KG1 (cell line): ENCODE results near the gene TTC39C.
"Not testable (repeated sequence)": the region's sequence is repeated elsewhere in the genome, so short reads cannot be mapped to it uniquely, and the experiment has no call there.

ENCODE experiments used
- DNase-seq: peaks from one replicate; lab custom pipeline; 2025; lab: John Stamatoyannopoulos, UW

Gene TTC39C

DNA sequence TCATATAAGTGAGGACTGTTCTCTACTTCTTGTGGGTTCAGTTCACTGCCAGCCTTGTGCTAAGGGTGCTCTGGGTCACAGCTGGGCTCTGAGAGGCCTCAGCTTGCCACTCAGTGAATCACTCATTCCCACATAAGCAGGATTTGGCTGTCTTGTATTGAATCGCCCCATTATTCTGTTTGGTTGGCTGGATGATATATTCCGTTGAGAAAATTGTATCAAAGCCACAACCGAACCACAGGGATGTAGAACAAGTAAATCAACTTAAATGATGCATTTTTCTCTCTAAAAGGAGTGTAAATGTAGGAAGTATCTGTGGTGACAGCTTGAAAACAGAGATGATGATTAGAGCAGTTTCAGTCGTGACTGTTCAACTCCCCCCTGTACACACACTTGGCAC is 39.6 kb downstream of the TTC39C start:
- no peak for DNase-seq

DNA sequence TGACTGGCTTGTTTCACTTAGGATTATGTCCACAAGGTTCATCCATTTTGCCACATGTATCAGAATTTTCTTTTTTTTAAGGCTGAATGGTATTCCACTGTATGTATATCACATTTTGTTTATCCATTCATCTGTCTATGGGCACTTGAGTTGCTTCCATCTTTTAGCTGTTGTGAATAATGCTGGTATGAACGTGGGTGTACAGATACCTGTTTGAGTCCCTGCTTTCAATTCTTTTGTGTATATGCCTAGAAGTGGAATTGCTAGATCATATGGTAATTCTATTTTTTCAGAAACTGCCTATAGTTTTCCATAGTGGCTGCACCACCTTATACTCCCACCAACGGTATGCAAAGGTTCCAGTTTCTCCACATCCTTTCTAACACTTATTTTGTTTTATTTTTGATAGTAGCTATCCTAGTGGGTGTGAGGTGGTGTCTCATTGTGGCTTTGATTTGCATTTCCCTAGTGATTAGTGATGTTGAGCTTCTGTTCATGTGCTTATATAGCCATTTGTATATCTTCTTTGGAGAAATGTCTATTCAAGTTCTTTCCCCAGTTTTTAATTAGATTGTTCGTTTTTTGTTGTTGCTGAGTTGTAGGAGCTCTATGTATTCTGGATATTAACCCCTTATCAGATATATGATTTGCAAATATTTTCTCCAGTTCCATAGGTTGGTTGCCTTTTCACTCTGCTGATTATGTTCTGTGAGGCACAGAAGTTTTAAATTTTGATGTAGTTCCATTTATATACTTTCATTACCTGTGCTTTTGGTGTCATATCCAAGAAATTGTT is 40.7 kb downstream of the TTC39C start:
- no peak for DNase-seq

DNA sequence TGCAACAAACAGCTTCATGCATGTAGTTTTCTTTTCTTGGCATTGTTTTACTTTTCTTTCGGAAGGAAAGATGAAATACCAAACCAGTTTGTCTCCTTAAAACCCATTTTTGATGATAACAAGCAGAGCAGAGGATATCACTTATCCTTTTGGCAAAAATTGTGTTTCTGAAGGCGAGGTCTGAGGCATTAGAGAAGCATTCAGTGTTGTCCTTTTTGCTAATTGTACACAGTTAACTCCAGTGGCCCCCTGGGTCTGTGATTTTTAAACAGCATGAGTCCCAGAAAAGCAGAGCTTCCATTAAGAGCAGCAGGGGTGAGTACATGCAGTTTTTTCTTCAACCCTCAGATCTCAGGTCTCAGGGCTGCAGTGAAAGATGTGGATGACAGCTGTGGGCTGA is 41.3 kb downstream of the TTC39C start:
- no peak for DNase-seq

DNA sequence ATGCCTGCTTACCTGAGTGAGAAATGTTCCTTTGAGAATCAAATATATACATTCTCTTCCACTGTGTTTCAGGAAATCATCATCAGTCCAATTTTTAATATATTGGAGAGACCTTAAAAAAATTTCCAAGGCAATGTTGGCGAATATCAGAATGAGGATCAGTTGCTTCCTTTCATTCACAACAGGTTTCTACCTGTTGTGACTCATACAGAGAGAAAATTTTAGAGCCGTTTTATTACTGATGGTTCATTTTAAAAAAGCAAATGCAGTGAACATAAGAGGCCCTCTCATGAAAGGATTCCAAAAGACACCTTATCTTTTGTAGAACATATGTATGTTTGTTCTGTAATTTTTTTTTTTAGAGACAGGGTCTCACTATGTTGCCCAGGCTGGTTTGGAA is 42.0 kb downstream of the TTC39C start:
- DNase-seq, result no peak

DNA sequence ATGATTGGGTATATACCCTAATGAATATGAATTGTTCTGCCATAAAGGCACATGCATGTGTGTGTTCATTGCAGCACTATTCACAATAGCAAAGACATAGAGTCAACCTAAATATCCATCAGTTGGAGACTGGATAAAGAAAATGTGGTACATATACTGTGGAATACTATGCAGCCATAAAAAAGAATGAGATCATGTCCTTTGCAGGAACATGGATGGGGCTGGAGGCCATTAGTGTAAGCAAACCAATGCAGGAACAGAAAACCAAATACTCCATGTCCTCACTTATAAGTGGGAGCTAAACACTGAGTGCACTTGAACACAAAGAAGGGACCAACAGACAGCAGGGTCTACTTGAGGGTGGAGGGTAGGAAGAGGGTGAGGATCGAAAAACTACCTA is 43.2 kb downstream of the TTC39C start:
- no peak for DNase-seq

DNA sequence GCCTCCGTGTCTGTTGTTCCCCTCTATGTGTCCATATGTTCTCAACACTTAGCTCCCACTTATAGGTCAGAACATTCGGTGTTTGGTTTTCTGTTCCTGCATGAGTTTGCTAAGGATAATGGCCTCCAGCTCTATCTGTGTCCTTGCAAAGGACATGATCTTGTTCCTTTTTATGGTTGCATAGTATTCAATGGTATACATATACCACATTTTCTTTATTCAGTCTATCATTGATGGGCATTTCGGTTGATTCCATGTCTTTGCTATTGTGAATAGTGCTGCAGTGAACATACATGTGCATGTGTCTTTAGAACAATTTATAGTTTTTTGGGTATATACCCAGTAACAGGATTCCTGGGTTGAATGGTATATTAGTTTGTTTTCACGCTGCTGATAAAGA is 44.8 kb downstream of the TTC39C start:
- DNase-seq, result not testable (repeated sequence)

DNA sequence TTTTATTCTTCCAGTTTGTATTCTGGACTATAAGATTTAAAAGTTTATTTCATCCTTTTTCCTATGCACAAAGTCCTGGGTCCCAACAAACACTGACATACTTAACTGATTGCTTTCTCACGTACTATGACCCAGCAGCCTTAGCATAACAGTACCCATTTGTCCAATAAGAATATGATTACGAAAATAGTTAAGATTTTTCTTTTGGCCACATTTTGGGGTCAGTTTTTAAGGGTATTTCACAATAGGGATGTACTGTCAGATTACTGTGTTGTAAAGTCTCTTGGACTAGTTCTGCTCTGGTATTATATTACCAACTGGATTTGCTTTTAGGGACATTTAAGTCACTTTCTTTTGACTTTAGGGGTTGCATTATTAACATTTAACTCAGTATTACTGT is 46.1 kb downstream of the TTC39C start:
- no peak for DNase-seq

DNA sequence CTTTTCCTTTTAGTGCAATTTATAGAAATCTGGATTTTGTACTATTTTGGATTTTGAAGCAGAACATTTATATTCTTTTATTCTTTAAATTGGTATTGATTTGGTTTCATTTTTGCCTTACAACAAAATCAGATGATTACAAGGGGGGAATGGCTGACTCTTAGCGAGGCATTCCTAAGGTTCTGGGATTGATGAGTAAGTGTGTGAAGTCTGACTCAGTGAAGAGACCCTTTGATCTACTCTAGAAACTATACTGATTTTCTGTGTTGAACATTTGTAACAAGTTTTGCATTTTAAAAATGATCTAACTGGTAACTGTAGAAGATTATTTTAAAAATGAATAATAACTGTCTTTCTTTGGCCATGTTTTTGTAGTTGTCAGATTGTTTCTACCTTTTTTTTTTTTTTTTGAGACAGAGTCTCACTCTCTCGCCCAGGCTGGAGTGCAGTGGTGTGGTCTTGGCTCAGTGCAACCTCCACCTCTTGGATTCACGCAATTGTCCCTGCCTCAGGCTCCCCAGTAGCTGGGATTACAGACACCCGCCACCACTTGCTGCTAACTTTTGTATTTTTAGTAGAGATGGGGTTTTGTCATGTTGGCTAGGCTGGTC is 48.7 kb downstream of the TTC39C start:
- DNase-seq, result no peak

DNA sequence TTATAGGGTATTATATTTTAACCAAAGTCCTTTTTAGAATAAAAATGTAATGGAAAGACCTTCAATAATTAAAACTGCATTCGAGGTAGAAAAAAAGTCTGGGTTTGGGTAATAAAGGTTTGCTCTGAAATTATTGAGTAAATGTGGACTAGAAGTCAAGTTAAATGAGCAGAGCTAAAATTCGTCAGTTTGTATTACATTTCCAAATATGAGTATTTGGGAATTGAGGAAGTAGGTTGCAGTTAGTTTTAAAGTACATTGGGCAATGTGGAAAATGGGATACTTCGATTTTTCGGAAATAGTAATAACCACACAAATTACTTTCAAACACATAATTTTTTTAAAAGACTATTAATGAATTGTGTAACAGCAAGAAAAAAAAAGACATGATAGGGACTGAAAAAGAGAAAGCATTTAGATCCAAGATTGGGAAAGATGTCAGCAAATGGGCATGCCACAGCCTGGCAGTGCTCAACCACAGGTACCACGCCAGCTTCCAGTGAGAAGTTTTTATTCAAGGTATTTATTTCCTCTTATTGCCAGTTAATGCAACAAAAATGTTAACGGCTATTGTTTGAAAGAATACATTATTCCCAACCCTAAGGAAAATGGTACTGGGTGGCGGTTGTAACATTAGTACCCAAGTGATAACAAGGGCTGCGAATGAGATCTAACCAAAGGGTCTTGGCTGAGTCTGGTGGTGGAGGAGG is 50.0 kb downstream of the TTC39C start:
- DNase-seq, result no peak

DNA sequence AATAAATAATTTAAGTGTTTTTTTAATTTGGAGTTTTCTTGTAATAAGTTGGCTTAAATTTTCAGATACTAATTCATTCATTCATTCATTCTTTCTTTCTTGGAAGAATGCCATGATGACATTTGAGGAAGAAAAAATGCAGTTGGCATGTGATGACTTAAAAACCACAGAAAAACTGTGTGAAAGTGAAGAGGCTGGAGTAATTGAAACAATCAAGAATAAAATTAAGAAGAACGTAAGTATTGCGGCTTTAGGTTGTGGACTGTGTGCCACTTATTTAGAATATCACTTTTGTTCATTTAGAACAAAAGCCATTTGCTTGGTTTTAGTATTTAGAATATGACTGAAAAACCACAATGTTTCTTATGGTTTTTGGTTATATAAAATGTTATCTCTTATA is 51.4 kb downstream of the TTC39C start:
- DNase-seq, result no peak

DNA sequence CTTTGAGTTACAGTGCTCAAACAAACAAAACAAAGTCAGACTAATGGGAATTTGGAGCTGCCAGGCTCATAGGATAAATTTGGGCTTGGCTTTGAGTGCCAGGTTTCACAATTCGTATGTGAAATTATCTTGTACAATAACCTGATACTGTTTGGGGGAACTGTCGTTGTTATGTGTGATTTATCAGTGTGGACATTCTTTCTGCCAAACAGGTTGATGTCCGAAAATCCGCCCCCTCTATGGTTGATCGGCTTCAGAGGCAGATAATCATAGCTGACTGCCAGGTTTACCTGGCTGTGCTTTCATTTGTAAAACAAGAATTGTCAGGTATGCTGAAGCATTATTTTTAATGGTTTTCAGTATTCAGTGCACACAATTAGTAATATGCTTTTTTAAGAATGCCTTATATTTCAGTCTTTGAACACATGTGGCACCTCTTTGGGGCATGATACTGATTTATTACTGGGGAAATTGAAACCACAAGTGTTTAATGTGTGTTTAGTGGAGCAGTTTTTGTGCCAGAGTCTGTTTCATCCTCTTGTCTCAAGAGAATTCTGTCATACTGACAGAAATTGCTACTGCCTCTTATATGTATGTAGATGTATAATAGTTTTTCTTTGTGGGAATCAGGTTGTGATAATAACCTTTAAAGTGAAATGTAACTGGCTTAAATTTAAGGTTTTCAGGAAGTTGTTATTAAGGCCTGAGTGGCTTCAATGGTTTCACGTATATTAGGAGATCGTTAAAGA is 54.6 kb downstream of the TTC39C start:
- no peak for DNase-seq

DNA sequence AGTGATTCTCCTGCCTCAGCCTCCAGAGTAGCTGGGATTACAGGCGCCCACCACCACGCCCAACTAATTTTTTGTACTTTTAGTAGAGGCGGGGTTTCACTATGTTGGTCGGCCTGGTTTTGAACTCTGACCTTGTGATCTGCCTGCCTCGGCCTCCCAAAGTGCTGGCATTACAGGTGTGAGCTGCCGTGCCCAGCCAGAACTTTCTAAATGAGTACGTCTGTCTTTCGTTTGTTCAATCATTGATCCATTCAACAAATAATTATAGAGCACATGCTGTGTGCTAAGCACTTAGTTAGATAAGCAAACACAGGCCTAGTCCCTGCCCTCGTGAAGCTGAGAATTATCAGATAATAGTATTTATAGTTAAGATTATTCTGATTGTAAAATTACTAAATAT is 56.5 kb downstream of the TTC39C start:
- DNase-seq, result no peak

DNA sequence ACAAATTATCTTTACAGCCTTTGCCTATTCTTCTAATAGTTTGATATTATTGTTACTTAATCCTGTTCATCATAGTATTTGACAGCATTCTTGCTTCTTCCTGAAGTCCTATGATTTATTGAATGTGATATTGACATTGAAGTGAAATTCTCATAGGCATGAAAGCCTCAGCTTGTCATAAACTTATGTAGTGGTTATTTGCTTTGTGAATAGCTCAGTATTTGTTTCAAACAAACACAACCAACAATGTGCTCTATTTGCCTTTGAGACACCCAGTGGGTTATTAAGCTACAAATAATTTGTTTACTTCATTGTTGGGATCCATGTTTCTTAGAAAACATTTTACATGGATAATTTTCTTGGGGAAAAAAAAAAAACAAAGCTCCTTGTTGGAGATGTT is 57.2 kb downstream of the TTC39C start:
- no peak for DNase-seq

DNA sequence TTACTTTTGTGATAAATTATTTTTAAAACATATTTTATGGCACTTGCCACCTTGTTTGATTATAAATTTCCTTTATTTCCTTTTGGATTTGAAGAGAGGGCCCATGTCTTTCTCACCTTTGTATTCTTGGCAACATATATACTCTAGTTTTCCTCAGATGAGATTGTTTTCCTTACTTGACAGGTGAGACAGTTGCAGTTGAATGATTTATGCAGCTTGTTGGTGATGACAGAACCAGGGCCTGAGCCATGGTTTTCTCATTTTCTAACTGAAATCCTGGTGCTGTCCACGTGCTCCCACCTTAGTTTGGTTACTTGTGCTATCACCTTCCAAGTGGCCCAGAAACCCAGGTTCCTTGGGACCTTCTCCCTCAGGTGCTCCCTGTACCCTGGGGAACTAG is 58.2 kb downstream of the TTC39C start:
- DNase-seq, result no peak

DNA sequence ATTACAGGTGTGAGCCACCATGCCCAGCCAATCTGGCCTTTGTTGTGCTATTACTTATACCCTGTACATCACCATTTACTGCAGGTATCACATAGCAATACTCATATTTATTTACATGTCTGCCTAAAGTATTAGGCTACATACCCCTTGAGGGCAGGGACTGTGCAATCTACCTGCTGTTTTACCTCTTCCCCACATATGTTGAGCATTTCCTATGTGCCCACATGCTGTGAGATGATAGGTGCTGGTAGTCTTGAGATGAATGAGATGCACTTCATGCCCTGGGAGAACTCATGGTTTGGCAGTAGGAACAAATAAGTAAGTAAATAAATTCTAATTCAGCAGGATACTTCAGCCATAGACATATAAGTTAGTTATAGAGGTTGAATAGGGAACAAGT is 59.2 kb downstream of the TTC39C start:
- no peak for DNase-seq

DNA sequence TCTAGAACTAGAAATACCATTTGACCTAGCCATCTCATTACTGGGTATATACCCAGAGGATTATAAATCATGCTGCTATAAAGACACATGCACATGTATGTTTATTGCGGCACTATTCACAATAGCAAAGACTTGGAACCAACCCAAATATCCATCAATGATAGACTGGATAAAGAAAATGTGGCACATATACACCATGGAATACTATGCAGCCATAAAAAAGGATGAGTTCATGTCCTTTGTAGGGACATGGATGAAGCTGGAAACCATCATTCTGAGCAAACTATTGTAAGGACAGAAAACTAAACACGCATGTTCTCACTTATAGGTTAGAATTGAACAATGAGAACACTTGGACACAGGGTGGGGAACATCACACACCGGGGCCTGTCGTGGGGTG is 60.2 kb downstream of the TTC39C start:
- not testable (repeated sequence) for DNase-seq

DNA sequence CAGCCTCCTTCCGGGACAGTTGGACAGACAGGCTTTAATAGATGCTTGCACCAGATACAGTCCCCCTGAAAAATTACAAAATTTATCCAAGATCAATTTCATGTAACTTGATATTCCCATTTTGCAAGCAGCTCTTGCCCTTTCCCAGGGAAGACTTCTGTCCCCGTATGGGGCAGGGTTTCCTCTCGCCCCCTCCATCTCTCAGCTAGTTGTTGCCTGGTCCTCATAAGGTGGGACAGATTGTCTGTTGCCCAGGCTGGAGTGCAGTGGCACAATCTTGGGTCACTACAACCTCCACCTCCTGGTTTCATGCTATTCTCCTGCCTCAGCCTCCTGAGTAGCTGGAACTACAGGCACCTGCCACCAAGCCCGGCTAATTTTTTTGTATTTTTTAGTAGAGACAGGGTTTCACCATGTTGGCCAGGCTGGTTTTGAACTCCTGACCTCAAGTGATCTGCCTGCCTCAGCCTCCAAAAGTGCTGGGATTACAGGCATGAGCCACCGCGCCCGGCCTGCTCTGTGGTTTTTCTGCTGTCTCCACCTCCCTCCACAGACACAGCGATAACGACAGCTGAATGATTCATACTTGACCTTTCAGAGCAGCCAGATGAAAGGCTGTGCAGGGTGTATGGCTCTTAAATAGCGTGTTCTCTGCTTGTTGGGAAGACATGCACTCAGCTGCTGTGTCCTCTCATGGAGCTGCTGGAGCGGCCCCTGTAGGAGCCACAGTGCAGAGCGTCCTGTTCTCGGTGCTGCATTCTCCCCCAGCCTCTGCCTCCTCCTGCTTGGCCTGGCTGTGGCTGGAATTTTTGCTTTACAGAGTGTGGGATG is 61.4 kb downstream of the TTC39C start:
- no peak for DNase-seq

DNA sequence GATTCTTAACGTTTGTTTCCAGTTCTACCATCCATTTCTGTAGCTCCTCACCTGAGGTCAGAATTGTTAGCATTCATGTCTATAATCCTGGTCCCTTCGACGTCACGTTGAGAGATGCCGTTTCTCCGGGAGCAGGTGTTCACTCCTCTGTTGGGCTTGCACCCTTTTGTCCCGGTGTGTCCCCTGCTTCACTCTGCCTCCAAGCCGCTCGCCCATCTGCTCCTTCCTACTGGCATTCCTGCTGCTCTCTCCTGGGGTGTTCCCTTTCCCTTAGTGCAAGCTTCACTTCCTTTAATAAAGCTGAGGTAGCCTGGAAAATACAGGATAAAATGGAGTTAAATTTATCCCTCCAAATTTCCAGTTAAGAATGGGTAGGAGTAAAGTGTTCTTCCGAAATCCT is 62.4 kb downstream of the TTC39C start:
- no peak for DNase-seq

DNA sequence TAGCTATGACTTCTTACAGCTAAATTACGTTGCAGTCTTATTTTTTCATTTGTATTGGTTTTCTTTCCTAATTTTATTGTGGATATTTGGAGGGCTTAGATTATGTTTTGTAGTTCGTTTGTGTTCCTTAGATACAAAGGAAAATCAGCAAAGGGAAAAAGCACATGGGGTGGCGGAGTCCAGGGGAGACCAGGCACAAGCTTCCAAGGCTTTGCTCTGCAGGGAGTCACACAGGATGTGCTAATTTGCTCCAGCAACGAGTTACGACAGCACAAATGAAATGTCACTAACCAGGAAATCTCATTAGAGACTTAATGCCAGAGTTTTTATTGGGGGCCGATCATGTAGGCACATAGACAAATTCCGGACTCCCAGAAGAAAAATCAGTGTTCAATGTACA is 63.8 kb downstream of the TTC39C start:
- no peak for DNase-seq

DNA sequence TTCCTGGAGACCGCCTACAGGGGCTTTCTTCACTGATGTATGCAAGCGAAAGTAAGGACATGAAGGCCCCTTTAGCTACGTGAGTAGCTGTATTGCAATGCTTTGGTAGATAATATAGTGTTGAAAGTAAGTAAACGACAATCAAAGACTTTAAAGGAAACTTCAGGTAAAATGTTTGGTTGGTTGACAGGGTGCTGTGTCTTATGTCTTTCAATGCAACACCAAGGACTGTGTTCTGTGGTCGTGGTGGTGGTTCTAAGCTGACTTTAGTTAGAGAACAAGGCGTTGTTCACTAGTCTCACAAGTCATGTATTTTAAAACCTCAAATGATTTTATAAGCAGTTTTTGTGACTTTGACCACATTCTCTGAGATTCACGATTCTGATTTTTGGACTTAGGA is 66.3 kb downstream of the TTC39C start:
- DNase-seq, result no peak

DNA sequence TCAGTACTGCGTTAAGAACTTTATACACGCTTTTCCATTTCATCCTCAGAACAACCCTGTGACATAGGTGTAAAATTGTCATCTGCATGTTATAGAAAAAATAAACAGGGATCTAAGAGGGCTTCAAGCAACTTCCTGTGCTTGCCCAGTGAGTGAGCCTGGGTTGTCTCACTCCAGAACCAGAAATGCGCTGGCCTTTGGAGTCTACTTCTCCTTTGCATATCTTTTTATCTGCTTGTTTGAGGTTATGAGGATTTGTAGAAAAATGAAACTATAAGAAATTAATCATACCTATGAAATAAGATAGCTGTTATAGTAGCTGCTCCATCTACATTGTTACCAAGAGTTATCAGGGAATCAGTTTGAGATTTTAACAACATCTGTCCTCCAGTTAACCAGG is 69.0 kb downstream of the TTC39C start:
- no peak for DNase-seq

DNA sequence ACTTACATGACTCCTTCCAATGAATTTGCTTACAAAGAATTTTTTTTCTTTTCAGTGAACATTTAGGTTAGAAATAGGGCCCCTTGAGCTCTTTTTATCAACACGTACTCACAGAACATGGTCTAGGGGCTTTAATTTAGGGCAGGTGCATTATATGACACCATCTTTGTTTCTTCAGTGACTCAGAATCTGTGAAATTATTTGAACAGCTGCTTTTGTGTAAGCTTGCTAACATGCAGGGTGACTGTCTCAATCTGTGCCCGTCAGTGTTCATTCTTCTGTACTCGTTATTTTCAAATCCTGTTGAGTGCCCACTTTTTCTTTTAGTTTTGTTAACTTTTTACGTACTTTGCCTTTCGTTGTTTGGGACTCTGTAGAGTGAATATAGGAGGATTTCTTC is 71.5 kb downstream of the TTC39C start:
- no peak for DNase-seq
